ENCODE measurements around the gene TEDDM1. TPM values are rescaled to one million over a fixed set of nuclear protein-coding genes. Genes with fewer than 3 reads are reported as not detected.

Gene TEDDM1
- total RNA-seq, 1 donor from 2014 or later, result not detected

GRCh38 chr1:182406012-182406411 is 5.5 kb upstream of the TEDDM1 start:
- TF ChIP-seq CTCF (conservative IDR thresholded peaks at IDR 0.05), result no peak
- peaks cover 3% of the 10 kb centered on the region for H3K27me3 Mint-ChIP-seq (ENCODE audit: low read depth)
- H3K9me3 Mint-ChIP-seq, result peaks cover 13% of the 10 kb centered on the region
- no peak overlapping the region for H3K27ac Mint-ChIP-seq (ENCODE audit: unreplicated experiment)
- H3K4me1 Mint-ChIP-seq, result no peaks in the 10 kb centered on the region
- no peak overlapping the region for H3K4me3 Mint-ChIP-seq
- DNase-seq (ENCODE audit: low read depth, low spot score), result no peak
- peaks cover 3% of the 10 kb centered on the region for H3K36me3 Mint-ChIP-seq (ENCODE audit: low read depth)

GRCh38 chr1:182405578-182405977 is 5.1 kb upstream of the TEDDM1 start:
- Mint-ChIP-seq H3K4me3 (no peak overlapping the region), H3K36me3 (ENCODE audit: low read depth) (peaks cover 3% of the 10 kb centered on the region), H3K4me1 (no peaks in the 10 kb centered on the region), H3K27ac (ENCODE audit: unreplicated experiment) (no peak overlapping the region), H3K9me3 (peaks cover 13% of the 10 kb centered on the region), H3K27me3 (ENCODE audit: low read depth) (peaks cover 3% of the 10 kb centered on the region)
- TF ChIP-seq CTCF (conservative IDR thresholded peaks at IDR 0.05), result no peak
- DNase-seq (ENCODE audit: low read depth, low spot score), result no peak

DNA sequence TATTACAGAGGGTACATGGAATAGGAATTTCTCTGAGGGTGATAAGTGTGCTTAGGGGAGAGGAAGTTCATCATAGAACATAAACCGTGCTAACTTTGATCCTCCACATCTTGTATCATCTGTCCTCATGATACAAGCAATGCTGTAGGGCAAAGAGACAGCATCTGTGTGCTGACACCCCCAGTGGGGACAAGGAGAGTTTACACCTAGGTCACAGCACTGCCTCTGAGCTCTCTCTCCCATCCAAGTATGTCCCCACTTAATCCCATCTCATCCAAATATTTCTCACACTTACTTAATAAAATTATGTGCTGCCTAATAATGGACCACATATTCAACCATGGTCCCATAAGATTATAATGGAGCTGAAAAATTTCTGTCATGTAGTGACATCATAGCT is 4.3 kb upstream of the TEDDM1 start:
- DNase-seq (ENCODE audit: low read depth, low spot score), result no peak
- TF ChIP-seq CTCF (conservative IDR thresholded peaks at IDR 0.05), result peak; percentile 20
- H3K27me3 Mint-ChIP-seq (ENCODE audit: low read depth), result peaks cover 3% of the 10 kb centered on the region
- H3K27ac Mint-ChIP-seq (ENCODE audit: unreplicated experiment), result no peak overlapping the region
- H3K4me3 Mint-ChIP-seq, result no peak overlapping the region
- H3K4me1 Mint-ChIP-seq, result no peaks in the 10 kb centered on the region
- H3K9me3 Mint-ChIP-seq, result peaks cover 13% of the 10 kb centered on the region
- H3K36me3 Mint-ChIP-seq (ENCODE audit: low read depth), result peaks cover 3% of the 10 kb centered on the region

- TF ChIP-seq CTCF (conservative IDR thresholded peaks at IDR 0.05), result no peak
- no peaks in the 10 kb centered on the region for H3K36me3 Mint-ChIP-seq (ENCODE audit: low read depth)
Observed at GRCh38 chr1:182397653-182398393, 2.6 kb downstream of the TEDDM1 start.

DNA sequence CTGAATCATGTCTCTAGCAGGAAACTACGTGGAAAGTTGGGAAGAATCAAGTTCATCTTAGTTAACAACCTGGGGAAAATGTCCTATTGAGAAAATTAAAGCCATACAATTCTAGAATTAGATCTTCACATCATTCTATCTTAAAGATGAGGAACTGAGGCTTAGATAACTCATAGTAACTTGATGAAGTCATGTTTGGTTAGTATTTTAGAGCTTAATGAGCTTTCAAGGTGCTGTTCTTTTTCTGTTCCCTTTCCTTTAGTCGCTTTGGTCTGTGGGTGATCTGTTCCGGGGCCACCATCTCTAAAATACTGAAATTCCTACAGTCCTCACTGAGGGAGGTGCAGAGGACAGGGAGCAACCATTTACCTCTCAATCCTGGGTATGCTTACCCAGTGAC is 4.6 kb downstream of the TEDDM1 start:
- Mint-ChIP-seq H3K27ac (ENCODE audit: unreplicated experiment) (no peak overlapping the region), H3K36me3 (ENCODE audit: low read depth) (no peaks in the 10 kb centered on the region), H3K27me3 (ENCODE audit: low read depth) (peaks cover 4% of the 10 kb centered on the region), H3K4me1 (peaks cover 37% of the 10 kb centered on the region), H3K4me3 (peak overlapping the region; percentile 11), H3K9me3 (no peaks in the 10 kb centered on the region)
- no peak for DNase-seq (ENCODE audit: low read depth, low spot score)
- TF ChIP-seq CTCF (conservative IDR thresholded peaks at IDR 0.05), result no peak

More at GRCh38 chr1:182397653-182398393, 2.6 kb downstream of the TEDDM1 start:
- H3K4me3 Mint-ChIP-seq, result no peak overlapping the region
- no peaks in the 10 kb centered on the region for H3K9me3 Mint-ChIP-seq
- H3K27ac Mint-ChIP-seq (ENCODE audit: unreplicated experiment), result no peak overlapping the region
- H3K27me3 Mint-ChIP-seq (ENCODE audit: low read depth), result peaks cover 4% of the 10 kb centered on the region
- DNase-seq (ENCODE audit: low read depth, low spot score), result no peak
- H3K4me1 Mint-ChIP-seq, result peaks cover 32% of the 10 kb centered on the region

Measured in neural crest cell (in vitro differentiated cells).